ENCODE measurements around the gene PTCH1. TPM values are rescaled to one million over a fixed set of nuclear protein-coding genes. Genes with fewer than 3 reads are reported as not detected.

PTCH1 gene
- total and polyA plus RNA-seq, 2 donors = 2.5 to 3.4 TPM

DNA sequence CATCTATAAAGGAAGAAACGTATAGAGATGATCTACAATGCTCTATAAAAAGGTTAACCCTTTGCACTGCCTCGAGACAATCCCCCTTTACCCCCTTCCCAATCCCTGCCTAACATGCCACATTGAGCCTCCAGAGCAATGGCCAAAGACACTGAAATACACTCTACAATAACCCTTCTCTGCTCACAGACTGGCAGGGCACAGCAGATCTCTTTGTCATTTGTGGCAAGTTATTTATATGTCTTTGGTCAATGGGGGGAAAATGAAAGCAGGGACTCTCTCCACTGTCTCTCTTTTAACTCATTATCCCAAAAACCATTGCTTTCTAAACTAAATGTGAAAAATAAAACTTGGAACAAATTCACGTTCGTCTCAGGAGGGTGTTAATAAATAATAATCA, 51.7 kb downstream of the PTCH1 start:
- Histone ChIP-seq H3K36me3 (ENCODE audit: control insufficient read depth in 2 of 2, insufficient read depth in 2 of 2, low read length in 1 of 2) (no peaks in the 10 kb centered on the region), H3K4me1 (ENCODE audit: control insufficient read depth in 2 of 2, insufficient read depth in 2 of 2, low read length in 2 of 2) (peaks cover 29 to 40% of the 10 kb centered on the region in 2 donors), H3K27me3 (ENCODE audit: control insufficient read depth in 2 of 2, insufficient read depth in 1 of 2, low read length in 1 of 2) (peaks cover 0 to 40% of the 10 kb centered on the region in 2 donors), H3K4me3 (ENCODE audit: low read length in 2 of 2) (no peak overlapping the region), H3K9me3 (ENCODE audit: control insufficient read depth in 2 of 2, insufficient read depth in 1 of 2, low read length in 1 of 2) (no peaks in the 10 kb centered on the region), H3K27ac (ENCODE audit: low read depth in 1 of 2, low read length in 1 of 2) (no peak overlapping the region)
- no peak for DNase-seq (ENCODE audit: low read depth in 6 of 9, low spot score in 9 of 9)
- 68% methylated on average over 4 of the region's 4 CpGs for WGBS

DNA sequence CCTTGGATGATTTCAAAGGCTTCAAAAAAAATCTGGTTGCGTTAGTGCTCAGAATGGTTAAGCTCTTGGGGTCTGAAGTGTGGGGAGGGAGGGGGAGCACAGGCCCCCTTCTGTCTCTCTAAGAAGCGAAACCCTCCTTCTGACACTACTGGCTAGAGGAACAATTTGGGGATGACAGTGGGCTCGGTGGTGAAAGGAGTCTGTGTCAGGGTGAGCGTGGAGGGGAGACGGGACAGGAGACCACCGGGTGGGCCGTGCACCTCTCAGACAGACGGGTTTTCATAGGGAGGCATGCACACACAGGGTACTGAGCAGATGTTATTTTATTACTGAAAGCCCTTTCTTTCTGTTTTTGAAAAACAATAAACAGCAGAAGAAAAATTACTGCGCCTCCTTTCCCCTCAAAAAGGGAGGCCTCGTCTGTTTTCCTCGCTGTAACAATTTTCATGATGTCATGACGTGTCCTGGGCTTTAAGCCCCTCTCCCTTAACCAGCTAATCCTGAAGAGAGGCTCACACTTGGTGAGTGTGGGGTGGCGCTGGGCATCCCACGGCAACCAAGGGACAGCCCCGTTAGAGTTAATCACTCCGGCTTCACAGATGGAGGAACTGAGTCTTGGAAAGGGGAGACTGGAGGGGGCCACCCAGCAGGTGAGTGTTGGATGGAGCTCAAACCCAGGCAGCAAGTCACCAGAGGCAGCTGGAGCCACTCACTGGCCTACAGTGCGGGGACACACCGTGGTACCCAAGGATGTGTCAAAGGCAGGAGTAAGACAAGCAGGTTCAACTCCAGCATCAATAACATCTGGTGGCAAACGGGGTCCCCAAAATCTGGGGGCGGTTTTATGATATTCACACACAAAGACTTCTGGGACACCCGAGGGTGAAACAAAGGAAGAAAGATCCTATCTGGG, 53.4 kb downstream of the PTCH1 start:
- no peaks in the 10 kb centered on the region for H3K36me3 ChIP-seq (ENCODE audit: control insufficient read depth in 2 of 2, insufficient read depth in 2 of 2, low read length in 1 of 2)
- H3K9me3 ChIP-seq (ENCODE audit: control insufficient read depth in 2 of 2, insufficient read depth in 1 of 2, low read length in 1 of 2) = no peaks in the 10 kb centered on the region
- peak overlapping the region; percentile 25 to 36 for H3K4me3 ChIP-seq (ENCODE audit: low read length in 2 of 2)
- H3K27me3 ChIP-seq (ENCODE audit: control insufficient read depth in 2 of 2, insufficient read depth in 1 of 2, low read length in 1 of 2) = peaks cover 0 to 48% of the 10 kb centered on the region in 2 donors
- peak overlapping the region; percentile 59 to 87 for H3K27ac ChIP-seq (ENCODE audit: low read depth in 1 of 2, low read length in 1 of 2)
- 40% methylated on average over 21 of the region's 21 CpGs for WGBS
- DNase-seq (ENCODE audit: low read depth in 6 of 9, low spot score in 9 of 9) = peak in 2 of 9 donors; percentile 8 to 30
- peaks cover 29 to 49% of the 10 kb centered on the region in 2 donors for H3K4me1 ChIP-seq (ENCODE audit: control insufficient read depth in 2 of 2, insufficient read depth in 2 of 2, low read length in 2 of 2)

DNA sequence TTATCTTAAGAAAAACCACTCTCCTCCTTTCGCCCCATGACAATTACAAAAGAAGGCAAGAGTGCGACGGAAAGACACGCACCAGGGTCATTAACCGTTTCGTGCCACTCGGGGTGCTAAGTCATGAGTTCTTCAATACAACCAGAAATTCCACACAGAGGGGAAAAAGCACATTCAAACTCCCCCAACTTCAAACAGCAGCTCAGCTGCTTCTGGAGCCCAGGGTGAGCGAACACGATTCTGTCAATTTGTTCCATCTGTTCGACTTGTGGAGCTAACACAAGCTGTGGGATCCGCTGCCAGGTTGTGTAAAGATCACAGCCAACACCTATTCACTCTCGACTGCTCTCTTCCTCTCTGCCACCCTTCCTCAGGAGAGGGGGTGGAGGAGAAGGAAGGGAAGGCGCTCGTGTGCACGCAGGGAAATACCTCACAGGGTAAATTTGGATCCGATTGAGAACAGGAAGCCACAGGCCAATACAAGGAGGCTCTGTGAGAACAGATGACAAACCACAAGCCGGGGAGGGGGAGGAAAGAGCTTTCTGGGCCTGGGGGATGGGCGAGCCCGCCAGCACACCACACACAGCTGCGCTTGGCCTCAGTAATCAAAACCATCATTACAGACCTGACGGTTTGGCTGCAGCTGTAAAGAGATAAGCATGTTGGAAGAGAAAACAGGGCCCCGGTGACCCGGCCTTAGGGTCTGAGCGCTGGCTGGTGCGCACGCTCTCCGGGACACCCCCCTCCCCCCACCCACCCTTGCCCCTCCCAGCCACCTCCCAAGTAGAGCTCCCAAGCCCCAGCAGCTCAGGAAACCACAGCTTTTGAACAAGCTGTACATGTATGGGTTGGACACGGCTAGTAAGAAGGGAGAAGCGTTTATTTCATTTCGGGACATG, 54.3 kb downstream of the PTCH1 start:
- WGBS = under 1% methylated on average over 30 of the region's 30 CpGs
- Histone ChIP-seq H3K4me3 (ENCODE audit: low read length in 2 of 2) (peak overlapping the region; percentile 25 to 36), H3K4me1 (ENCODE audit: control insufficient read depth in 2 of 2, insufficient read depth in 2 of 2, low read length in 2 of 2) (peaks cover 29 to 49% of the 10 kb centered on the region in 2 donors), H3K9me3 (ENCODE audit: control insufficient read depth in 2 of 2, insufficient read depth in 1 of 2, low read length in 1 of 2) (no peaks in the 10 kb centered on the region), H3K27me3 (ENCODE audit: control insufficient read depth in 2 of 2, insufficient read depth in 1 of 2, low read length in 1 of 2) (peaks cover 2 to 49% of the 10 kb centered on the region in 2 donors), H3K27ac (ENCODE audit: low read depth in 1 of 2, low read length in 1 of 2) (peak overlapping the region; percentile 74 to 87), H3K36me3 (ENCODE audit: control insufficient read depth in 2 of 2, insufficient read depth in 2 of 2, low read length in 1 of 2) (peaks cover 0 to 3% of the 10 kb centered on the region in 2 donors)
- DNase-seq (ENCODE audit: low read depth in 6 of 9, low spot score in 9 of 9) = peak; percentile 82 to 97 (median 92)

DNA sequence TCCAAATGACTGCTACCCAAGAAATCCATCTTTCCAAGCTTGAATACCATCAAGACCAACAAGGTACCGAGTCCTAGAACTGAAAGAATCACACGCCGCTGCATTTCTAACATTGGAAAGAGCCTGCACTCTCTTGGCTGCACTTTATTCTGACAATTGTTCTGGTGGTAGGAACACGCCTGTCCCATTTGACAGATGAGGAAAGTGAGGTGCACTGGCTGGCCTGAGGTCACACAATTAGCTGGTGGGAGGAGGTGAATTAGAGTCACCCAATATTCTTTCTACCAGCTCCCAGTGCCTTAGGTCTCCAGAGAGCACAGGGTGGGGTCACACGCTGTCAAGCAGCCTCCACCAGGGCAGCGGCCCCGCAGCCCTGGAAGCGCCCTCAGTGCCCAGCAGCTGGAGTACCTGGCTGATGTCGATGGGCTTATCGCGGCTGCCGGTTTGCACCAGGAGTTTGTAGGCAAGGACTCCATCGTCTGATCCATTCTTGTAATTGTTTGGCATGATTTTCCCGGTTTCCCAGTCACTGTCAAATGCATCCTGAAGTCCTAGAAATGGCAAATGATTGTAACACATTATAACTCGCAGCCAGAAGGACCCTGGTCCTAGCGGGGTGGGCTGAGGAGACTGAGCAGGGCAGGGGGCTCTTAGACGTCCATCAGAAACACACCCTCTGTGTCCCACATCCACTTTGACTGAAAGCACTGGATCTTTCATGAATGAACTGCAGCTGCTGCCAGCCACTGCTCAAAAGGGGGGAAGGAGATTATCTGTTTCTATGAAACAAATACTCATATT, 55.1 kb downstream of the PTCH1 start:
- WGBS = 91% methylated on average over 17 of the region's 17 CpGs
- H3K36me3 ChIP-seq (ENCODE audit: control insufficient read depth in 2 of 2, insufficient read depth in 2 of 2, low read length in 1 of 2) = peaks cover 0 to 3% of the 10 kb centered on the region in 2 donors
- H3K9me3 ChIP-seq (ENCODE audit: control insufficient read depth in 2 of 2, insufficient read depth in 1 of 2, low read length in 1 of 2) = no peaks in the 10 kb centered on the region
- H3K27me3 ChIP-seq (ENCODE audit: control insufficient read depth in 2 of 2, insufficient read depth in 1 of 2, low read length in 1 of 2) = peaks cover 2 to 45% of the 10 kb centered on the region in 2 donors
- peak overlapping the region; percentile 25 to 36 for H3K4me3 ChIP-seq (ENCODE audit: low read length in 2 of 2)
- DNase-seq (ENCODE audit: low read depth in 6 of 9, low spot score in 9 of 9) = peak in 1 of 9 donors; percentile 13
- H3K4me1 ChIP-seq (ENCODE audit: control insufficient read depth in 2 of 2, insufficient read depth in 2 of 2, low read length in 2 of 2) = peaks cover 29 to 49% of the 10 kb centered on the region in 2 donors
- H3K27ac ChIP-seq (ENCODE audit: low read depth in 1 of 2, low read length in 1 of 2) = peak overlapping the region in 1 of 2 donors; percentile 87

DNA sequence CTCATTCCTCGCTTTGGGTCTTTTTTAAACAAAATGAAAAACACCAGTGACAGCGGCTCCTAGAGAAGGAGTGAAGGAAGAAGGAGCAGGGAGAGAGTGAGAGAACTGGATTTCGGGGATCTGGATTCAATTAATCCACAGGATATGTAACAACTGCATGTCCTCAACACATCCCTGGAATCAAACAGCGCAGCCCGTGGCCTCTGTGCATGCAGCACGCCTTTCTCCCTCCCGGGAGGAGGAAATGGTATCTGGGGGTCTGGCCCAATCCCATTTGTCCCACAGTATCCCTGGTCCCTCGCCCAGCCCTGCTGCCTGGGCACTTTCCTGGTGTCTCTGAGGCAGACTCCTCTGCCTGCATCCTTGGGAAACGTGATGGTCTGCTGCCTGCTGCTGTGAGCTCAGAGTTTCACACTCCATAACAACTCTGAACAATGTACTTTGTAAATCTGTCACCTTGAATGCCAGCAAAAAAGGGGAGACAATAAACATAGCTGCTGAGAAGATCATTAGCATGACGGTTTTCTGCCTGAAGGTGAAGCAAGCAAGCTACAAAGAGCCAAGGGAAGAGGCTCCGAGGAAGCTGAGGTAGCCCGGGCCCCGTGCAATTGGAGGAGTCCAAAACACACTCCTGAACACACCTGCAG, 56.1 kb downstream of the PTCH1 start:
- peaks cover 0 to 3% of the 10 kb centered on the region in 2 donors for H3K36me3 ChIP-seq (ENCODE audit: control insufficient read depth in 2 of 2, insufficient read depth in 2 of 2, low read length in 1 of 2)
- no peak for DNase-seq (ENCODE audit: low read depth in 6 of 9, low spot score in 9 of 9)
- peaks cover 2 to 52% of the 10 kb centered on the region in 2 donors for H3K27me3 ChIP-seq (ENCODE audit: control insufficient read depth in 2 of 2, insufficient read depth in 1 of 2, low read length in 1 of 2)
- no peaks in the 10 kb centered on the region for H3K9me3 ChIP-seq (ENCODE audit: control insufficient read depth in 2 of 2, insufficient read depth in 1 of 2, low read length in 1 of 2)
- H3K4me1 ChIP-seq (ENCODE audit: control insufficient read depth in 2 of 2, insufficient read depth in 2 of 2, low read length in 2 of 2) = peaks cover 29 to 49% of the 10 kb centered on the region in 2 donors
- H3K4me3 ChIP-seq (ENCODE audit: low read length in 2 of 2) = no peak overlapping the region
- WGBS = 95% methylated on average over 13 of the region's 13 CpGs
- no peak overlapping the region for H3K27ac ChIP-seq (ENCODE audit: low read depth in 1 of 2, low read length in 1 of 2)

DNA sequence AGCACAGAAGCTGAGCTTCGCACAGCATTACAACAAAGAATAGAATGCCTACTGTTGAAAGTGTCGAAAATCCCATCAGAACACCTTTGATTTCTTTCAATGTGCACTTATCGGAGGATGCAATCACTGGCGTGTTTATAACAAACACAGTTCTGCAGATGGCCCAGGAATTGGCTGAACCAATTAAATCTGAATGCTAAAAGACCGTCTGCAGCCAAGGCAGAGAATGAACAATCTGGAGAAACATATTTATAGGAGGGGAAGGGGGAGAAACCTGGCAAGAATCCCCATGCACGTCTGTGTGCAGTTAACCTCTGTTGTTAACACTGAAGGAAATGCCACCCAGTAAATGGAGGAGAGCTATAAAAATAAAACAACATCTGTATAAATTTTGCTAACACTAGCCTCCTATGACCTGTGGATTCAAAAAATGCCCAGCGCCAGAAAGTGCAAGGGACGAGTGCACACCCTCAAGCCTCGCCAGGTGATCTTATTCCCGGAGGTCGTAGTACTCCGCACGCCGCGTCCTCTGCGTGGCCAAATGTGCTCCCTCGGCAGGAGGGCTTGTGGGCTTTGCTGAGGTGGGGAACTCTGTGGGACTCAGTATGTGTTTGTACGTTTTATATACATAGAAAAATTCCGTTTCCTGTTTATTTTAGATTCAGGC, 56.8 kb downstream of the PTCH1 start:
- Histone ChIP-seq H3K9me3 (ENCODE audit: control insufficient read depth in 2 of 2, insufficient read depth in 1 of 2, low read length in 1 of 2) (no peaks in the 10 kb centered on the region), H3K4me1 (ENCODE audit: control insufficient read depth in 2 of 2, insufficient read depth in 2 of 2, low read length in 2 of 2) (peaks cover 29 to 49% of the 10 kb centered on the region in 2 donors), H3K27ac (ENCODE audit: low read depth in 1 of 2, low read length in 1 of 2) (no peak overlapping the region), H3K4me3 (ENCODE audit: low read length in 2 of 2) (no peak overlapping the region), H3K27me3 (ENCODE audit: control insufficient read depth in 2 of 2, insufficient read depth in 1 of 2, low read length in 1 of 2) (peaks cover 2 to 55% of the 10 kb centered on the region in 2 donors), H3K36me3 (ENCODE audit: control insufficient read depth in 2 of 2, insufficient read depth in 2 of 2, low read length in 1 of 2) (peaks cover 0 to 3% of the 10 kb centered on the region in 2 donors)
- 94% methylated on average over 19 of the region's 19 CpGs for WGBS
- no peak for DNase-seq (ENCODE audit: low read depth in 6 of 9, low spot score in 9 of 9)

DNA sequence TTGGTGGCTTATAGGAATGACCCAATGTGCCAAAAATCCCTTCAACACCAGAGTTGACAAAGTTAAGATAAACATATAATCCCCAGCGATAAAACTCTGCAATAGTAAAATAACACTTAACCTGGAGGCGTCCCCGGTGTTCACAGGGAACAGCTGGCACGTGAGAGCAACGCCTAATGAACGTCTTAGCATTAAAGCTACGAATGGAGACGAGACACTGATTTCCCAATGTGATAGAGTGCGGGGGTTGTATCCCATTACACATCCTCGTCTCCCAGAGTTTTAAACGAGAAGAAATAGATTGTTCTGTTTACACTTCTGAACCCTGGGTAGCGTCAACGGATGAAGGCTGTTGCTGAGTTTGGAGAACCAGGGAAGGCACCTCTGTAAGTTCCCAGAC, 57.6 kb downstream of the PTCH1 start:
- no peak overlapping the region for H3K4me3 ChIP-seq (ENCODE audit: low read length in 2 of 2)
- no peaks in the 10 kb centered on the region for H3K9me3 ChIP-seq (ENCODE audit: control insufficient read depth in 2 of 2, insufficient read depth in 1 of 2, low read length in 1 of 2)
- peaks cover 2 to 57% of the 10 kb centered on the region in 2 donors for H3K27me3 ChIP-seq (ENCODE audit: control insufficient read depth in 2 of 2, insufficient read depth in 1 of 2, low read length in 1 of 2)
- peaks cover 0 to 3% of the 10 kb centered on the region in 2 donors for H3K36me3 ChIP-seq (ENCODE audit: control insufficient read depth in 2 of 2, insufficient read depth in 2 of 2, low read length in 1 of 2)
- no peak for DNase-seq (ENCODE audit: low read depth in 6 of 9, low spot score in 9 of 9)
- H3K4me1 ChIP-seq (ENCODE audit: control insufficient read depth in 2 of 2, insufficient read depth in 2 of 2, low read length in 2 of 2) = peaks cover 29 to 49% of the 10 kb centered on the region in 2 donors
- WGBS = 96% methylated on average over 13 of the region's 13 CpGs
- H3K27ac ChIP-seq (ENCODE audit: low read depth in 1 of 2, low read length in 1 of 2) = no peak overlapping the region

DNA sequence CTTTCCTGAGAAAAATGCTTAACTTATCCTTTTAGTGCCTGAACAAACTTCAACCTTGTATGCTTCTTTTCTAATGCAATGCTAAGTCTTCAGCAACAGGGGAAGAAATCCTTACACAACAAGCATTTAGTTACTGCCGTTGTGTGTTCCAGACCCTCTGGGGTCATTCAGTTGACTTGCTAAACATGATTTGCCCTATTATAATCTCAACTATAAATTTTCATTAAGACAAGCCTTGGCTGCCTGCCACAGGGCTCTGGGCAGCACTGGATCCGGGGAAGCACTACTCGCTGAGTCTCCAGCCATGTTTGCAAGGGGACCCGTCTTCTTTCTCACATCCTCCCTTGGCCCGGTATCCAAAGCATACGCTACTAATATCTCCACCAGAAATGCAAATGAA, 58.1 kb downstream of the PTCH1 start:
- no peak overlapping the region for H3K4me3 ChIP-seq (ENCODE audit: low read length in 2 of 2)
- WGBS = 91% methylated on average over 6 of the region's 6 CpGs
- peaks cover 2 to 58% of the 10 kb centered on the region in 2 donors for H3K27me3 ChIP-seq (ENCODE audit: control insufficient read depth in 2 of 2, insufficient read depth in 1 of 2, low read length in 1 of 2)
- H3K4me1 ChIP-seq (ENCODE audit: control insufficient read depth in 2 of 2, insufficient read depth in 2 of 2, low read length in 2 of 2) = peaks cover 26 to 44% of the 10 kb centered on the region in 2 donors
- H3K36me3 ChIP-seq (ENCODE audit: control insufficient read depth in 2 of 2, insufficient read depth in 2 of 2, low read length in 1 of 2) = peaks cover 0 to 3% of the 10 kb centered on the region in 2 donors
- no peaks in the 10 kb centered on the region for H3K9me3 ChIP-seq (ENCODE audit: control insufficient read depth in 2 of 2, insufficient read depth in 1 of 2, low read length in 1 of 2)
- H3K27ac ChIP-seq (ENCODE audit: low read depth in 1 of 2, low read length in 1 of 2) = no peak overlapping the region
- no peak for DNase-seq (ENCODE audit: low read depth in 6 of 9, low spot score in 9 of 9)

Data from thymus (tissue), 11 donors.